CD4-positive, alpha-beta T cell treated with Interleukin-4 for 4 hours (primary cell): ENCODE data around the gene GDAP2.

ENCODE experiments used
- DNase-seq: peaks from one replicate; pipeline ENCODE4 v3.0.0-alpha.2; 2020

Gene GDAP2

GRCh38 chr1:117836069-117836468 lies 93.4 kb downstream of the GDAP2 start:
- no peak for DNase-seq

GRCh38 chr1:117834416-117834815 lies 95.0 kb downstream of the GDAP2 start:
- no peak for DNase-seq

GRCh38 chr1:117832453-117832852 lies 97.0 kb downstream of the GDAP2 start:
- DNase-seq = no peak

- no peak for DNase-seq
Measured at GRCh38 chr1:117830222-117830621, 99.2 kb downstream of the GDAP2 start.

- DNase-seq = no peak
Measured at GRCh38 chr1:117828201-117828600, 101.2 kb downstream of the GDAP2 start.

- no peak for DNase-seq
Measured at GRCh38 chr1:117826540-117827078, 102.8 kb downstream of the GDAP2 start.

- no peak for DNase-seq
Measured at GRCh38 chr1:117826119-117826518, 103.3 kb downstream of the GDAP2 start.

- no peak for DNase-seq
Measured at GRCh38 chr1:117825414-117825813, 104.0 kb downstream of the GDAP2 start.

GRCh38 chr1:117824616-117825015 lies 104.8 kb downstream of the GDAP2 start:
- no peak for DNase-seq

- no peak for DNase-seq
Measured at GRCh38 chr1:117821774-117822482, 107.5 kb downstream of the GDAP2 start.

GRCh38 chr1:117821382-117821755 lies 108.1 kb downstream of the GDAP2 start:
- DNase-seq = no peak

- DNase-seq = no peak
Measured at GRCh38 chr1:117820694-117821381, 108.6 kb downstream of the GDAP2 start.

GRCh38 chr1:117820096-117820495 lies 109.3 kb downstream of the GDAP2 start:
- DNase-seq = no peak

- no peak for DNase-seq
Measured at GRCh38 chr1:117819301-117819700, 110.1 kb downstream of the GDAP2 start.

- DNase-seq = no peak
Measured at GRCh38 chr1:117818456-117818855, 111.0 kb downstream of the GDAP2 start.

GRCh38 chr1:117817629-117818028 lies 111.8 kb downstream of the GDAP2 start:
- DNase-seq = no peak

- DNase-seq = no peak
Measured at GRCh38 chr1:117815926-117816325, 113.5 kb downstream of the GDAP2 start.

GRCh38 chr1:117814856-117815797 lies 114.3 kb downstream of the GDAP2 start:
- no peak for DNase-seq
